HL-60 (cell line): ENCODE data around the gene HSPA12B.

Experiments used
- SPI1 ChIP-seq: IDR thresholded peaks from 2 replicates; pipeline ENCODE4 v1.6.1; 2012; ENCODE audit warnings: low read depth, mild to moderate bottlenecking, borderline replicate concordance
- TF ChIP-seq, protein P1 (sequence below): IDR thresholded peaks from 2 replicates; pipeline ENCODE4 v1.6.1; 2012; ENCODE audit warnings: low read depth; ENCODE audit not compliant: insufficient replicate concordance
- TF ChIP-seq, protein P2 (sequence below): IDR thresholded peaks from one replicate; pipeline ENCODE4 v1.5.1; 2011; ENCODE audit warnings: low read length, control low read depth, inconsistent platforms; ENCODE audit not compliant: insufficient read depth

DNA sequence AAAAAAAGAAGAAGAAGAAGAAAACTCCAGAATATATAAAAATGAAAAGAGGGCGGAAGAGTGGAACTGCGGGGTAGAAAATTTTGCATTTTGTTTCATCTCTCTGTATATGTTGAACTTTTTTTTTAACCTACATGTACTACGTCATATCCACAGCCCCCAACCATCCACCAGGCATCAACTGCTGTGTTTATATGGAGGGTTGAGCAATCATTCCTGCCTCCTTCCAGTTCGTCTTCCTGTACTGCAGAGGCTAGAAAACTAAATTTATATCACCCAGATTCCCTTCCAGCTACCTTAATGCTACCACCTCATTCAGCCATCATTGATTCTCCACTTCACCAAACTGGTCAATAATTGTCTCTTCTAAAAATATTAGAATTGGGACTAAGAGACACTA, 10.6 kb upstream of the HSPA12B start:
- TF ChIP-seq, protein P1, sequence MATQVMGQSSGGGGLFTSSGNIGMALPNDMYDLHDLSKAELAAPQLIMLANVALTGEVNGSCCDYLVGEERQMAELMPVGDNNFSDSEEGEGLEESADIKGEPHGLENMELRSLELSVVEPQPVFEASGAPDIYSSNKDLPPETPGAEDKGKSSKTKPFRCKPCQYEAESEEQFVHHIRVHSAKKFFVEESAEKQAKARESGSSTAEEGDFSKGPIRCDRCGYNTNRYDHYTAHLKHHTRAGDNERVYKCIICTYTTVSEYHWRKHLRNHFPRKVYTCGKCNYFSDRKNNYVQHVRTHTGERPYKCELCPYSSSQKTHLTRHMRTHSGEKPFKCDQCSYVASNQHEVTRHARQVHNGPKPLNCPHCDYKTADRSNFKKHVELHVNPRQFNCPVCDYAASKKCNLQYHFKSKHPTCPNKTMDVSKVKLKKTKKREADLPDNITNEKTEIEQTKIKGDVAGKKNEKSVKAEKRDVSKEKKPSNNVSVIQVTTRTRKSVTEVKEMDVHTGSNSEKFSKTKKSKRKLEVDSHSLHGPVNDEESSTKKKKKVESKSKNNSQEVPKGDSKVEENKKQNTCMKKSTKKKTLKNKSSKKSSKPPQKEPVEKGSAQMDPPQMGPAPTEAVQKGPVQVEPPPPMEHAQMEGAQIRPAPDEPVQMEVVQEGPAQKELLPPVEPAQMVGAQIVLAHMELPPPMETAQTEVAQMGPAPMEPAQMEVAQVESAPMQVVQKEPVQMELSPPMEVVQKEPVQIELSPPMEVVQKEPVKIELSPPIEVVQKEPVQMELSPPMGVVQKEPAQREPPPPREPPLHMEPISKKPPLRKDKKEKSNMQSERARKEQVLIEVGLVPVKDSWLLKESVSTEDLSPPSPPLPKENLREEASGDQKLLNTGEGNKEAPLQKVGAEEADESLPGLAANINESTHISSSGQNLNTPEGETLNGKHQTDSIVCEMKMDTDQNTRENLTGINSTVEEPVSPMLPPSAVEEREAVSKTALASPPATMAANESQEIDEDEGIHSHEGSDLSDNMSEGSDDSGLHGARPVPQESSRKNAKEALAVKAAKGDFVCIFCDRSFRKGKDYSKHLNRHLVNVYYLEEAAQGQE: no peak
- TF ChIP-seq, protein P2, sequence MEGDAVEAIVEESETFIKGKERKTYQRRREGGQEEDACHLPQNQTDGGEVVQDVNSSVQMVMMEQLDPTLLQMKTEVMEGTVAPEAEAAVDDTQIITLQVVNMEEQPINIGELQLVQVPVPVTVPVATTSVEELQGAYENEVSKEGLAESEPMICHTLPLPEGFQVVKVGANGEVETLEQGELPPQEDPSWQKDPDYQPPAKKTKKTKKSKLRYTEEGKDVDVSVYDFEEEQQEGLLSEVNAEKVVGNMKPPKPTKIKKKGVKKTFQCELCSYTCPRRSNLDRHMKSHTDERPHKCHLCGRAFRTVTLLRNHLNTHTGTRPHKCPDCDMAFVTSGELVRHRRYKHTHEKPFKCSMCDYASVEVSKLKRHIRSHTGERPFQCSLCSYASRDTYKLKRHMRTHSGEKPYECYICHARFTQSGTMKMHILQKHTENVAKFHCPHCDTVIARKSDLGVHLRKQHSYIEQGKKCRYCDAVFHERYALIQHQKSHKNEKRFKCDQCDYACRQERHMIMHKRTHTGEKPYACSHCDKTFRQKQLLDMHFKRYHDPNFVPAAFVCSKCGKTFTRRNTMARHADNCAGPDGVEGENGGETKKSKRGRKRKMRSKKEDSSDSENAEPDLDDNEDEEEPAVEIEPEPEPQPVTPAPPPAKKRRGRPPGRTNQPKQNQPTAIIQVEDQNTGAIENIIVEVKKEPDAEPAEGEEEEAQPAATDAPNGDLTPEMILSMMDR: no peak
- TF ChIP-seq SPI1: no peak
